ENCODE data around the gene RIMKLB. TPM values are rescaled to one million over a fixed set of nuclear protein-coding genes. Genes with fewer than 3 reads are reported as not detected.

Gene RIMKLB
- total and polyA plus RNA-seq, 2 of the 4 experiments (the other 2 are of a cell fraction): 12.5 to 18.8 TPM

- no peak overlapping the region for H2AFZ ChIP-seq (replicated peaks; ENCODE audit: low read length, poor library complexity)
- WGBS, 2 experiments (ENCODE audit: extremely low coverage in 2 of 2, insufficient read length in 1 of 2): no CpG with 5 or more reads among the region's 3 CpGs
- H3K4ac ChIP-seq (ENCODE audit: low read depth, low read length): no peak overlapping the region
- H3K56ac ChIP-seq (ENCODE audit: extremely low read depth, insufficient read depth, low read length): no peak overlapping the region
- H3K27me3 ChIP-seq (ENCODE audit: control insufficient read depth, insufficient read depth, low read length): no peaks in the 10 kb centered on the region; the same call in 1 of the 2 replicates
- no TSS peak for BruUV-seq (replicated peaks)
- H4K20me1 ChIP-seq (ENCODE audit: insufficient read depth, low read length): no peaks in the 10 kb centered on the region
- ATAC-seq (ENCODE audit: low read depth) (no peak), DNase-seq (no peak)
- no peak overlapping the region for H4K5ac ChIP-seq (ENCODE audit: low read depth, low read length)
- H2BK15ac ChIP-seq (ENCODE audit: low read depth, low read length): no peak overlapping the region
- H3K23ac ChIP-seq (ENCODE audit: low read depth, low read length): no peak overlapping the region
- intact Hi-C loops (cut with micrococcal nuclease) (no loop called here), dilution Hi-C loops (cut with HindIII; ENCODE audit: low sequenced_read_pairs, unreplicated experiment) (no loop called here), in situ Hi-C loops (cut with MboI; ENCODE audit: low sequenced_read_pairs) (no loop called here)
- H4K8ac ChIP-seq (ENCODE audit: low read depth in 2 of 2, low read length in 2 of 2): no peak overlapping the region
- no peak overlapping the region for H3K18ac ChIP-seq (ENCODE audit: low read depth, low read length)
- H3K14ac ChIP-seq (replicated peaks; ENCODE audit: low read depth, low read length): no peak overlapping the region
- CTCF ChIA-PET: interaction anchor here (1.0 kb wide), 1 partner anchor 212 kb away, joined by 6 read pairs; no protein-coding TSS in a partner anchor
- H2BK20ac ChIP-seq (ENCODE audit: low read depth, low read length): no peak overlapping the region
- no peaks in the 10 kb centered on the region for H3K4me1 ChIP-seq (ENCODE audit: control insufficient read depth, insufficient read depth, low read length)
- H3K4me2 ChIP-seq (ENCODE audit: low read depth, low read length): no peak overlapping the region
- no peak overlapping the region for H2BK120ac ChIP-seq (ENCODE audit: low read depth, low read length)
- H2AK5ac ChIP-seq (ENCODE audit: low read depth, low read length): no peak overlapping the region
- H2AK9ac ChIP-seq (replicated peaks; ENCODE audit: low read depth, low read length, poor library complexity): no peak overlapping the region
- H3K79me1 ChIP-seq (ENCODE audit: low read depth in 1 of 2, low read length in 2 of 2): no peaks in the 10 kb centered on the region
- H2BK5ac ChIP-seq (ENCODE audit: low read depth, low read length, poor library complexity, severe bottlenecking): no peak overlapping the region
- no peak overlapping the region for H3K4me3 ChIP-seq (ENCODE audit: insufficient read depth, low read depth, low read length)
- H3K27ac ChIP-seq (ENCODE audit: insufficient read depth, low read length): no peak overlapping the region
- H3K36me3 ChIP-seq (ENCODE audit: control insufficient read depth, insufficient read depth, low read length): no peaks in the 10 kb centered on the region
- no peaks in the 10 kb centered on the region for H3K9me1 ChIP-seq (ENCODE audit: insufficient read depth, low read length)
- no peaks in the 10 kb centered on the region for H3K9me3 ChIP-seq (ENCODE audit: control insufficient read depth, insufficient read depth, low read length)
- H4K91ac ChIP-seq (ENCODE audit: insufficient read depth, low read depth, low read length): no peak overlapping the region
- TF ChIP-seq, protein P1, sequence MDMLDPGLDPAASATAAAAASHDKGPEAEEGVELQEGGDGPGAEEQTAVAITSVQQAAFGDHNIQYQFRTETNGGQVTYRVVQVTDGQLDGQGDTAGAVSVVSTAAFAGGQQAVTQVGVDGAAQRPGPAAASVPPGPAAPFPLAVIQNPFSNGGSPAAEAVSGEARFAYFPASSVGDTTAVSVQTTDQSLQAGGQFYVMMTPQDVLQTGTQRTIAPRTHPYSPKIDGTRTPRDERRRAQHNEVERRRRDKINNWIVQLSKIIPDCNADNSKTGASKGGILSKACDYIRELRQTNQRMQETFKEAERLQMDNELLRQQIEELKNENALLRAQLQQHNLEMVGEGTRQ (IDR thresholded peaks at IDR 0.05; ENCODE audit: low read depth, low read length): no peak
- TF ChIP-seq RFX5 (IDR thresholded peaks at IDR 0.05; ENCODE audit: low read depth, low read length) (no peak), RAD21 (IDR thresholded peaks at IDR 0.05; ENCODE audit: low read length) (no peak), RCOR1 (IDR thresholded peaks at IDR 0.05; ENCODE audit: insufficient replicate concordance, low read length) (no peak), NFE2L2 (IDR thresholded peaks at IDR 0.05; ENCODE audit: low read depth, low read length) (no peak), CEBPB (IDR thresholded peaks at IDR 0.05; ENCODE audit: low read depth, low read length) (no peak), ELK1 (IDR thresholded peaks at IDR 0.05; ENCODE audit: borderline replicate concordance, low read depth, low read length) (no peak)
- H3K9ac ChIP-seq (ENCODE audit: low read depth, low read length): no peak overlapping the region
- POLR2A ChIA-PET (ENCODE audit: unreplicated experiment): no interaction called here
Measured at GRCh38 chr12:8678661-8679111, 19.1 kb upstream of the RIMKLB start.
